Measurements from ENCODE around the gene LIX1.

LIX1 gene

DNA sequence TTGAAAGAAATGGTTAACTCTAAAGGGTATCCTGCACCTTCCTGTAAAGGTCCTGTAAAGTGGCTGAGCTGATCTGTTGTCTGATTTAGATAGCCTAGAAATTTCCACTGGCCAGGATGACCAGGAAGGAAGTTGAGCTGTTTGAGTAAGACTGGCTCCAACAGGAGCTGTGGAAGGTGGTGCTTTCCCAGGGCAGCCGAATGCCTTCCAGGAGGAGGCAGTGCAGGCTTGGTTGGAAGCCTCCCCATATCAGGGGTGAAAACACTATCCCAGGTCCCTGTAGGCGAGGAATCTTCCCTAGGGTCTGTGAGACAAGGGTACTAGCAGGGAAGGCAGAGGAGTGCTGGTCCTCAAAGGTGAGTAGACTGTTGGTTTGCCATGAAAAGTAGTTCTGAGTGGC lies 98.4 kb downstream of the LIX1 start:
- TF ChIP-seq, protein P1, sequence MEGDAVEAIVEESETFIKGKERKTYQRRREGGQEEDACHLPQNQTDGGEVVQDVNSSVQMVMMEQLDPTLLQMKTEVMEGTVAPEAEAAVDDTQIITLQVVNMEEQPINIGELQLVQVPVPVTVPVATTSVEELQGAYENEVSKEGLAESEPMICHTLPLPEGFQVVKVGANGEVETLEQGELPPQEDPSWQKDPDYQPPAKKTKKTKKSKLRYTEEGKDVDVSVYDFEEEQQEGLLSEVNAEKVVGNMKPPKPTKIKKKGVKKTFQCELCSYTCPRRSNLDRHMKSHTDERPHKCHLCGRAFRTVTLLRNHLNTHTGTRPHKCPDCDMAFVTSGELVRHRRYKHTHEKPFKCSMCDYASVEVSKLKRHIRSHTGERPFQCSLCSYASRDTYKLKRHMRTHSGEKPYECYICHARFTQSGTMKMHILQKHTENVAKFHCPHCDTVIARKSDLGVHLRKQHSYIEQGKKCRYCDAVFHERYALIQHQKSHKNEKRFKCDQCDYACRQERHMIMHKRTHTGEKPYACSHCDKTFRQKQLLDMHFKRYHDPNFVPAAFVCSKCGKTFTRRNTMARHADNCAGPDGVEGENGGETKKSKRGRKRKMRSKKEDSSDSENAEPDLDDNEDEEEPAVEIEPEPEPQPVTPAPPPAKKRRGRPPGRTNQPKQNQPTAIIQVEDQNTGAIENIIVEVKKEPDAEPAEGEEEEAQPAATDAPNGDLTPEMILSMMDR (IDR thresholded peaks at IDR 0.05), result peak; percentile 37
- no peak for TF ChIP-seq ZFX (IDR thresholded peaks at IDR 0.05; ENCODE audit: borderline replicate concordance)
- no peak overlapping the region for H3K27ac ChIP-seq

DNA sequence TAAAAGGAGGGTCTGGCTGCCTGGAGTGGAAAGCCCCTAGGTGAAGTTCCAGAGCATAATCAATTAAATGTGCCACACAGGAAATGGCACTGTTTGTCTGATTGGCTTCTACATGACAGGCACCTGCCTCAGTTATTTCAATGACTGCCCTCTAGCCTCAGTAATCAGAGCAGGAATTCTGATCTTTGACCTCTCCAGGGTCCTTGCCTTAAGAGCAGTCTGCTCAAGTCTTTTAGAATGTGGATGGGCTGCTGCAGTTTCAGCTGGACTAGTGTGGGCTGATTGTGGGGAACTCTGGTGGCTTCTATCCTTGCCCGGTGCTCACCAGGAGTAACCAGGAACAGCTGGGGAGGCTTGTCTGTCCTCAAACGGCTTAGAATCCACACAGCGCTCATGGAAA lies 98.9 kb downstream of the LIX1 start:
- no peak overlapping the region for H3K27ac ChIP-seq
- TF ChIP-seq, protein P1 (IDR thresholded peaks at IDR 0.05), result no peak
- TF ChIP-seq ZFX (IDR thresholded peaks at IDR 0.05; ENCODE audit: borderline replicate concordance), result no peak

DNA sequence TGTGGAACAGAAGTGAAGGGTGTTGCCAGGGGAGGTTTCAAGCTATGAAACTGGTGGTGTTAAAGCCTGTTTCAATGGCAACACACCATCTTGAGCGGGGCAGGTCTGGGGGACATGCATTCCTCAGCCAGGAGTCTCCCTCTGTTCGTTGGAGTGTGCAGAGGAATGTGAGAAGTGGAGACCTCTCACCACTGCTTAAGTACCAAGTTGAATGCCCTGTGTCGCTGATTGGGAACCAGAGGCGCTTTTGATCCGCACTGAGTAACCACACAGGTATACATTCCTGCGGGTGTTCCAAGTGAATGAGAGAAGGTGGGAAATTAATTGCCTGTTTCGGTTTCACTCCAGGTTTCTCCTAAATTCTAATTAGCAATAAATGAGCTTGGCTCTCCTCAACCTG lies 99.4 kb downstream of the LIX1 start:
- TF ChIP-seq, protein P1 (IDR thresholded peaks at IDR 0.05), result no peak
- TF ChIP-seq ZFX (IDR thresholded peaks at IDR 0.05; ENCODE audit: borderline replicate concordance), result no peak
- no peak overlapping the region for H3K27ac ChIP-seq
